Hypothalamus (tissue), 51 donors: ENCODE results near the gene MS4A4E.
"Not testable (repeated sequence)": the region's sequence is repeated elsewhere in the genome, so short reads cannot be mapped to it uniquely, and the experiment has no call there.

Source experiments
- DNase-seq, 51 donors: peaks; one replicate each; lab custom pipeline; 2025; lab: John Stamatoyannopoulos, UW

MS4A4E gene

GRCh38 chr11:60242740-60243239 lies at the start of gene MS4A4E:
TSS of gene MS4A4E (minus strand) at chr11:60243137. CDS start at chr11:60230055, 13,082 bp downstream.
- DNase-seq = no peak

DNA sequence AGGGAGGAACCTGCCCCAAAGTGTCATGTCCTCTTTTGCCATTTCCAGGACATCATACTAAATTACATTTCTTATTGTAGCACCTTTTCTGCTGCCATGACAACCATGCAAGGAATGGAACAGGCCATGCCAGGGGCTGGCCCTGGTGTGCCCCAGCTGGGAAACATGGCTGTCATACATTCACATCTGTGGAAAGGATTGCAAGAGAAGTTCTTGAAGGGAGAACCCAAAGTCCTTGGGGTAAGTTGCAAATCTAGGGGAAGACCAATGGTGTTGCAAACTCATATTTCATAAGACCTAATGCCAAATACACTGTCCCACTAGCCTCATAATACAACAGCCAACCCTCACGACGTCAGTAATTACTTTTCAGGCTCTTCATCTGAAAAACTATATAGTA lies 49.2 kb upstream of the MS4A4E start:
- no peak for DNase-seq

- DNase-seq = no peak
These were observed 45.6 kb upstream of the MS4A4E start for GRCh38 chr11:60288531-60288930.

DNA sequence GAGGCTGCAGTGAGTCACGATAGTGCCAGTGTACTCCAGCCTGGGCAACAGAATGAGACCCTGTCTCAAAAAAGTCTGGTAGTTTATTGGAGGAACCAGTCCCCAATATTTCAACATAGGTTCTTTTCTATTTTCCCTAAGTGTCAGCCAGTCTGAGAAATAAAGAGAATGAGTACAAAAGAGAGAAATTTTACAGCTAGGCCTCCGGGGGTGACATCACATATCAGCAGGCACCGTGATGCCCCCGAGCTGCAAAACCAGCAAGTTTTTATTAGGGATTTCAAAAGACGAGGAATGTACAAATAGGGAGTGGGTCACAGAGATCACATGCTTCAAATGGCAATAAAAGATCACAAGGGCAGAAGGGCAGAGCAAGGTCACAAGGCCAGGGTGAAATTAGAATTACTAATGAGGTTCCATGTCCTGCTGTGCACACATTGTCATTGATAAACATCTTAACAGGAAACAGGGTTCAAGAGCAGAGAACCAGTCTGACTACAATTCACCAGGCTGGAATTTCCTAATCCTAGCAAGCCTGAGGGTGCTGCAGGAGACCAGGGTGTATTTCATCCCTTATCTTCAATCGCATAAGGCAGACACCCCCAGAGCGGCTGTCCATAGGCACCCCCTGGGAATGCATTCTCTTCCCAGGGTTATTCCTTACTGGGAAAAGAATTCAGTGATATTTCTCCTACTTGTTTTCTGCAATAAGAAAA lies 42.6 kb upstream of the MS4A4E start:
- DNase-seq = not testable (repeated sequence)

- DNase-seq = no peak
These were observed 39.3 kb upstream of the MS4A4E start for GRCh38 chr11:60282286-60282685.

GRCh38 chr11:60281485-60281884 lies 38.5 kb upstream of the MS4A4E start:
- no peak for DNase-seq

GRCh38 chr11:60280412-60280811 lies 37.5 kb upstream of the MS4A4E start, which contains the start of gene MS4A4A:
TSS of gene MS4A4A (plus strand) at chr11:60280666. CDS start at chr11:60280676, 10 bp downstream.
- peak in 7 of 51 donors; percentile 1 to 9 (median 6) for DNase-seq

DNA sequence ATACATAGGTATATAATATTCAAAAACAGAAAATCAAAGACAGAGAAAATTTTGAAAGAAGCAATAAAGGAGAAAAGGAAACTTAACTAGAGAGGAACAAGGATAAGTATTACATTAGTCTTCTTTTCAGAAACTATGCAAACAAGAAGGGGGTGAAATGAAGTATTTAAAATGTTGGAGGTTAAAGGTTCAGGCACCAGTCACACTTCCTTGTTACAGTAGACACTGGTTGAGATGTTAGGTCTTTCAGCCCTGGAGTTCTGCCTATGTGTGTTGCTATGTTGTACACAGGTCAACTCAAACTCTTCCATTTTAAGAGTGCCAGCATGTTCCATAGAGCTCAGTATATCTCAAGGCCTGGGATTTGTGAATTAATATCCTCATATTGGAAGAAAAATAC lies 31.5 kb upstream of the MS4A4E start:
- DNase-seq = no peak

- DNase-seq = peak in 2 of 51 donors; percentile 9 to 14
These were observed 22.7 kb upstream of the MS4A4E start for GRCh38 chr11:60265373-60266214.

DNA sequence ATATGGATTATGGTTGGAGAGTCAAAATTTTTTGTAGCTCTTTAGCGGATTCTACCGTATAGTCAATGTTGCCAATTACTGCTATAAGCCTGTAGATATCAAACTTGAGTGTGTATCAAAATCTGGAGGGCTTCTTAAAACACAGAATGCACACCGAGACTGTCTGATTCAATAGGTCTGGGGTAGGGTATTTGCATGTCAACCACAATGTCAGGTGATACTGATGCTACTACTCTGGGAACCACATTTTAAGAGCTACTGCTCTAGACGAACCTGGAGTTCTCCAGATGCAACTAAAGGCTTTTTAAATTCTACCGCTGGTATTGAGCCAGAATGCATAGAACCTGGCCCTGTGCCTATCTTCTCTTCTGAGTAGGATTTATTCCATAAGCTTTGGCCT lies 21.7 kb upstream of the MS4A4E start:
- DNase-seq = no peak

GRCh38 chr11:60263402-60263801 lies 20.5 kb upstream of the MS4A4E start:
- DNase-seq = peak in 1 of 51 donors; percentile 2

- DNase-seq = no peak
These were observed 18.1 kb upstream of the MS4A4E start for GRCh38 chr11:60261014-60261413.

DNA sequence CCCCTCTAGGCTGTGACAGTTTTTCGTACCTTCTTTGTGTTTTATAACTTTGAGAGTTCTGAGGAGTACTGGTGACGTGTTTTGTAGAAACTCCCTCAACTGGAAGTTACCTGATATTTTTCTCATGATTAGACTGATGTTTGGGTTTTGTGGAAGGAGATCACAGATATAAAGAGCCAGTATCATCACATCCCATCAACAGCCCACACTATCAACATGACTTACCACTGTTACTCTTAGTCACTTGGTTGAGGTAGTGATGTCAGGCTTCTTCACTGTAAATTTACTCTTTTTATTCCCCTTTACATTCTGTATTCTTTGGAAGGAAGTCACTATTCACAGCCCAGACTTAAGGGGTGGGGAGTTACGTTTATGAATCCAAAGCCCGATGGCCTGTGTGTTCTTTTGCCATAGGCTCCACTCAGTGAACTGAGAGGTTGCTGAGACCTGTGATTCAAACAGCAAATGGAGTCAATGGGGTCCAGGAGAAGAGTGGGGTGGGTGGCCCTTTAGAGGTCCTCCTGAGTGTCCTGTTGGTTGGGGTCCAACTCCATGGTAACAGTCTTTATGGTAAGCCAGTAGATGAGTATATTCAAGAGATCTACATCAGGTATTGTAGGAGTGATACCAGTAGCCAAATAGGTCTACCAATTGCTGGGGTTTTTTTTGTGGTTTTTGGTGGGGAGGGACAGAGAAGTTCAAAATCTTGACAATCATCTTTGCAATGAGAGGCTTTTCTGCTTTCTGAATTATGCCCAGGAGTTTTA lies 15.2 kb upstream of the MS4A4E start:
- DNase-seq = no peak

DNA sequence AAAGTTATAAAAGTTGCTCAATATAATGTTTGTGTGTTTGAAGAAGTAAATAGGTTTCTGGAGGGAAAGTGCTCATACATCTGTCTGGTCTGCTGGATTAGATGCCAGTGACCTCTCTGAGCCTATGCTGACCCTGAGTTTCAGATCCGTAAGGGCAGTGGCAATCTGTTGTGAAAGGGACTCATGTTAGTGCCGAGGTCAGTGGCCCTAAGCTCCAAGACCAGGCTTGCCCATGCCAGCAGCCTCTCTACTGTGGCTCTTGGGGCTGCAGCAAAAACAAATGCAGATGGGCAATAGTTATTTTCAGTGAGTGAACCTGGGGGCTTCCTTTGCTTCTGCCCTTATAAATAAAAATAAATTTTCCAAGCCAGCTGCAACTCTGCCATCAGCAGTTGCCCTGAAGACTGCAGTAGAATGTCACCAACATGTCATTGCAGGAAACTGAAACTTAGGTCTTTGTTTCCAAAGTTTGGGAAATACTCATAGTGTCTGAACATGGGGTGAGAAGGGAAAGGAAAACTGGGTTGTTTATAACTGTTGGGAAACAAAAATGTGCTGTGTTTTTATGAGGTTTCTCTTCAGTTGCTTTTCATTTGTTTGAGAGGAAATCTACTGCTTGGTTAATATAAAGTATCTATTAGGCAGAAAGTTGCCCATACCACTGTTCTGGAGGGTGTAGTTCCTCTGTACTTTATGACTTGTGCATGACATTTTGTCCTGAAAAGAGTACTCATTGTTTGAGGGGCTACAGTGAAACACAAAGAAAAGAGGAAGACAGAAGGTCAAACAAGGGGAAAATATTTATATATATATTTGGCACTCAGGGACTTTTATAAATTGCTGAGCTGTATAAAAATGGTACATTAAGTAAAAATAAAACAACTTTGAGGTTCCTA lies 9.5 kb upstream of the MS4A4E start:
- no peak for DNase-seq

- peak in 2 of 51 donors; percentile 12 to 31 for DNase-seq
These were observed 8.7 kb upstream of the MS4A4E start for GRCh38 chr11:60251485-60252212.

GRCh38 chr11:60241786-60242185 lies 1.2 kb downstream of the MS4A4E start:
- no peak for DNase-seq

DNA sequence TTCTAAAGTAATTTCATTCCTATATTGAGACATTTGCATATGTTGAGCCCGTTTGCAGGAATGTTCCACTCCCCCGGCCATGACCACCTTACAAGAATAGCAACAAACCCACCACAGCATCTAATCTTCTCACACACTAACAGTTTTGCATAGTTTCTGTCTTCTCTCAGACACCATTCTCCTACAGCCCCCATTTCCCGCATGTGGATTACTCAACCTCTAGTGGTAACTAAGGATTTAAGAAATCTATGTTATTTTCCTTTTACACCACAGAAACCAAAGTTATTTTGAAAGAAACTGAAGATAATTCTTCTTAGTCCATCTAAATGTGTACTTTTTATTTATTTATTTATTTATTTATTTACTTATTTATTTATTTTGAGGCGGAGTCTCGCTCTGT lies 2.3 kb downstream of the MS4A4E start:
- DNase-seq = no peak

- no peak for DNase-seq
These were observed 7.6 kb downstream of the MS4A4E start for GRCh38 chr11:60235321-60235720.

DNA sequence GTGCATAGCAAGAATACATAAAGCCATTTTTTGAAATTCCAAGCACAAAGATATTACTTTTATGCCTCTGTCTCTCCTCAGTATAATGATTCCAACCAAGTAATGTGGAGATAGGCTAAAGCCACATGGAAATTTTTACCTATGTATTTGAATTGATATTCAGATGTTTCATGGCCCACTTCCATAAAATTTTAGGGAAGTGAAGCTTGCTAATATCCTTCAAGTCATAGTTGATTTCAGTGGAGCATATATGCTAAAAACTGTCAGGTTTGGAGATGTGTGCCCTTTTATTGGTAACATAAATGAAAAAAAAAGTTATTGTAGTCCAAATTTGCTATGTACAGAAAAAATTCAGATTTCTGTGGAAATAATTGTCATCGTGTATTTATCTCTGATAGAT lies 12.3 kb downstream of the MS4A4E start:
- DNase-seq = no peak
